Endothelial cell of umbilical vein (primary cell): ENCODE data around the gene ZNF512. TPM values are rescaled to one million over a fixed set of nuclear protein-coding genes. Genes with fewer than 3 reads are reported as not detected.

Source experiments
- BruUV-seq: library from RNA; stranded (reverse); fragments of 400-500 nt; replicated peaks from 2 replicates; lab custom pipeline; 2021; lab: Mats Ljungman, UMichigan
- CTCF ChIA-PET: fragments of 300-600, 350-600 bp; sonication (Branson Sonifier 250); formaldehyde crosslinking; loops from one replicate; lab custom pipeline; 2021; ENCODE audit warnings: antibody characterized with exemption, inconsistent platforms; lab: Charles Lee
- POLR2A ChIA-PET: fragments of 300-600, 350-600 bp; sonication (Branson Sonifier 250); formaldehyde crosslinking; loops from one replicate; lab custom pipeline; 2021; ENCODE audit warnings: antibody characterized with exemption, inconsistent platforms; lab: Charles Lee
- DNase-seq: peaks from one replicate; pipeline ENCODE4 v3.0.0-alpha.2; 2011; ENCODE audit warnings: low read depth, low spot score
- FAIRE-seq: peaks from 2 replicates; lab custom pipeline; 2011; peaks lifted over from hg19 to GRCh38; lab: Jason Lieb, UNC
- H2AFZ ChIP-seq: 2 replicates; pipeline ENCODE4 v1.6.0; 2012; ENCODE audit warnings: low read depth, low read length, control low read depth, inconsistent platforms
- H3K27ac ChIP-seq: 2 replicates; pipeline ENCODE4 v1.5.1; 2011; ENCODE audit warnings: low read depth, mild to moderate bottlenecking, control low read depth, low read length, moderate library complexity; ENCODE audit not compliant: insufficient read depth
- H3K27me3 ChIP-seq, 2 experiments: 2 replicates each; pipeline versions ENCODE4 v1.6.0 to v1.6.1; 2011; ENCODE audit warnings: low read length in 2 of 2, mixed read lengths in 1 of 2; ENCODE audit not compliant: control insufficient read depth in 2 of 2, insufficient read depth in 2 of 2
- H3K36me3 ChIP-seq, 2 experiments: 2 replicates in 1 of 2; 3 replicates in 1 of 2; pipeline ENCODE4 v1.5.1; 2011; ENCODE audit warnings: low read length in 2 of 2, mild to moderate bottlenecking in 1 of 2, moderate library complexity in 1 of 2; ENCODE audit not compliant: control insufficient read depth in 2 of 2, insufficient read depth in 2 of 2; ENCODE audit errors: extremely low read depth in 1 of 2
- H3K4me1 ChIP-seq: 3 replicates; pipeline ENCODE4 v1.5.1; 2011; ENCODE audit warnings: mild to moderate bottlenecking, low read length; ENCODE audit not compliant: control insufficient read depth, insufficient read depth; ENCODE audit errors: extremely low read depth
- H3K4me2 ChIP-seq: 2 replicates; pipeline ENCODE4 v1.6.1; 2011; ENCODE audit warnings: low read length, control low read depth, mixed read lengths; ENCODE audit not compliant: insufficient read depth
- H3K4me3 ChIP-seq, 3 experiments: fragments of 200-600 bp in 1 of 3; sonication (generic), shearing (Covaris generic) in 1 of 3; replicated peaks in 1 of 3; 2 replicates each; pipeline ENCODE4 v1.5.1; 2011 to 2016; ENCODE audit warnings: control low read depth in 3 of 3, low read length in 3 of 3, mild to moderate bottlenecking in 2 of 3, inconsistent platforms in 1 of 3, low read depth in 1 of 3, moderate library complexity in 1 of 3; ENCODE audit not compliant: insufficient read depth in 1 of 3
- H3K79me2 ChIP-seq: 2 replicates; pipeline ENCODE4 v1.6.0; 2012; ENCODE audit warnings: low read length, inconsistent platforms; ENCODE audit not compliant: control insufficient read depth, insufficient read depth
- H3K9ac ChIP-seq: replicated peaks from 2 replicates; pipeline ENCODE3; 2011; ENCODE audit warnings: low read length, control low read depth; ENCODE audit not compliant: insufficient read depth; ENCODE audit errors: extremely low read depth
- H3K9me1 ChIP-seq: replicated peaks from 3 replicates; pipeline ENCODE4 v1.6.0; 2011; ENCODE audit warnings: mild to moderate bottlenecking, low read length; ENCODE audit not compliant: control insufficient read depth, insufficient read depth; ENCODE audit errors: extremely low read depth
- H3K9me3 ChIP-seq: replicated peaks from 2 replicates; pipeline ENCODE4 v1.5.1; 2012; ENCODE audit warnings: low read length, inconsistent platforms; ENCODE audit not compliant: control insufficient read depth, insufficient read depth
- H4K20me1 ChIP-seq: replicated peaks from 2 replicates; pipeline ENCODE3; 2011; ENCODE audit warnings: mild to moderate bottlenecking, low read length; ENCODE audit not compliant: control insufficient read depth, insufficient read depth; ENCODE audit errors: extremely low read depth
- CTCF ChIP-seq, 2 donors: IDR thresholded peaks; 1 replicate in 1 of 2; 2 replicates in 1 of 2; pipeline ENCODE4 v1.5.1; 2011; ENCODE audit warnings: low read length in 2 of 2, mild to moderate bottlenecking in 2 of 2, moderate library complexity in 2 of 2, control low read depth in 1 of 2, inconsistent platforms in 1 of 2, low read depth in 1 of 2; ENCODE audit not compliant: insufficient read depth in 1 of 2; ENCODE audit errors: extremely low read depth in 1 of 2
- EZH2 ChIP-seq: IDR thresholded peaks from 2 replicates; pipeline ENCODE4 v1.6.1; 2012; ENCODE audit warnings: borderline replicate concordance, low read depth, mild to moderate bottlenecking, moderate library complexity, low read length, inconsistent platforms; ENCODE audit not compliant: severe bottlenecking
- FOS ChIP-seq: IDR thresholded peaks from 2 replicates; pipeline ENCODE4 v1.6.1; 2011; ENCODE audit warnings: mild to moderate bottlenecking, low read length, moderate library complexity, borderline replicate concordance; ENCODE audit not compliant: insufficient read depth
- GATA2 ChIP-seq: IDR thresholded peaks from 2 replicates; pipeline ENCODE4 v1.7.0; 2011; ENCODE audit warnings: low read depth, mild to moderate bottlenecking, moderate library complexity, mixed read lengths, low read length; ENCODE audit not compliant: insufficient read length, insufficient read depth
- JUN ChIP-seq: IDR thresholded peaks from 2 replicates; pipeline ENCODE4 v1.6.1; 2011; ENCODE audit warnings: borderline replicate concordance, low read depth; ENCODE audit not compliant: insufficient read length, insufficient read depth
- MAX ChIP-seq: IDR thresholded peaks from 2 replicates; pipeline ENCODE4 v1.6.1; 2011; ENCODE audit not compliant: insufficient read depth, insufficient read length
- MYC ChIP-seq: IDR thresholded peaks from one replicate; pipeline ENCODE4 v1.6.1; 2011; ENCODE audit warnings: mild to moderate bottlenecking, low read depth, low read length
- POLR2A ChIP-seq: IDR thresholded peaks from 2 replicates; pipeline ENCODE4 v1.6.1; 2012; ENCODE audit warnings: low read depth, mild to moderate bottlenecking, control low read depth, low read length
- POLR2AphosphoS5 ChIP-seq: IDR thresholded peaks from 2 replicates; pipeline ENCODE4 v1.6.1; 2012; ENCODE audit warnings: low read depth, mild to moderate bottlenecking, control low read depth, low read length, moderate library complexity; ENCODE audit not compliant: insufficient read depth
- dilution Hi-C: fragments of 300-500 bp; cut with MboI; formaldehyde crosslinking; loops from one replicate; pipeline ENCODE4 v1.15.0; 2019; ENCODE audit warnings: low sequenced_read_pairs; ENCODE audit not compliant: extremely low pct_ligation_motif_present
- intact Hi-C: fragments of 100-400 bp; cut with micrococcal nuclease; formaldehyde crosslinking; loops from one replicate; pipeline ENCODE4 v1.10.0; 2022
- polyA plus RNA-seq, 4 experiments: library from polyadenylated mRNA; depleted of rRNA in 3 of 4; stranded (reverse) in 3 of 4; unstranded in 1 of 4; fragments of >200 nt; gene quantifications; 2 replicates each; pipeline versions ENCODE4 v1.2.1 to v1.2.3, GENCODE V29; 2011 to 2012; ENCODE audit warnings: missing spikeins in 1 of 4
- total RNA-seq: library from RNA; stranded (reverse); gene quantifications from 2 replicates; pipeline ENCODE4 v1.2.3, GENCODE V29; 2021

ZNF512 gene
- total and polyA plus RNA-seq, 2 donors (not counting 3 experiments of a cell fraction or from before 2014, with no cell fraction given): 17.8 to 37.0 TPM

- DNase-seq (no peak), FAIRE-seq (no peak)
- H3K36me3 ChIP-seq: no peaks in the 10 kb centered on the region
- H3K9me3 ChIP-seq: no peaks in the 10 kb centered on the region
- dilution Hi-C loops (no loop called here), intact Hi-C loops (no loop called here)
- no peak overlapping the region for H3K9ac ChIP-seq
- no peaks in the 10 kb centered on the region for H3K4me1 ChIP-seq
- H4K20me1 ChIP-seq: no peaks in the 10 kb centered on the region
- H3K4me2 ChIP-seq: no peak overlapping the region
- H3K27ac ChIP-seq: no peak overlapping the region
- BruUV-seq: no TSS peak
- CTCF ChIA-PET: no interaction called here
- no peaks in the 10 kb centered on the region for H3K79me2 ChIP-seq
- no peaks in the 10 kb centered on the region for H3K27me3 ChIP-seq
- no peaks in the 10 kb centered on the region for H3K9me1 ChIP-seq
- H2AFZ ChIP-seq: no peak overlapping the region
- TF ChIP-seq POLR2A (no peak), GATA2 (no peak), EZH2 (no peak), JUN (no peak), MYC (no peak), FOS (no peak), CTCF (IDR thresholded peaks at IDR 0.05; ENCODE audit: extremely low read depth in 1 of 2, insufficient read depth in 1 of 2, low read depth in 1 of 2, low read length in 2 of 2) (no peak), MAX (no peak), POLR2AphosphoS5 (no peak)
- POLR2A ChIA-PET: interaction anchor here (0.6 kb wide), 1 partner anchor 22 kb away, joined by 3 read pairs; no protein-coding TSS in a partner anchor
- no peak overlapping the region for H3K4me3 ChIP-seq
Measured at GRCh38 chr2:27559228-27559627, 23.6 kb upstream of the ZNF512 start.
